Middle frontal gyrus (tissue), 1 donor: Measurements from ENCODE around the gene ADGRD2.

Source experiments
- DNase-seq: peaks from one replicate; pipeline ENCODE4 v3.0.0-alpha.2; 2015; ENCODE audit warnings: low spot score; ENCODE audit errors: extremely low spot score

Gene ADGRD2

GRCh38 chr9:124456341-124457078, 6.3 kb downstream of the ADGRD2 start:
- no peak for DNase-seq

DNA sequence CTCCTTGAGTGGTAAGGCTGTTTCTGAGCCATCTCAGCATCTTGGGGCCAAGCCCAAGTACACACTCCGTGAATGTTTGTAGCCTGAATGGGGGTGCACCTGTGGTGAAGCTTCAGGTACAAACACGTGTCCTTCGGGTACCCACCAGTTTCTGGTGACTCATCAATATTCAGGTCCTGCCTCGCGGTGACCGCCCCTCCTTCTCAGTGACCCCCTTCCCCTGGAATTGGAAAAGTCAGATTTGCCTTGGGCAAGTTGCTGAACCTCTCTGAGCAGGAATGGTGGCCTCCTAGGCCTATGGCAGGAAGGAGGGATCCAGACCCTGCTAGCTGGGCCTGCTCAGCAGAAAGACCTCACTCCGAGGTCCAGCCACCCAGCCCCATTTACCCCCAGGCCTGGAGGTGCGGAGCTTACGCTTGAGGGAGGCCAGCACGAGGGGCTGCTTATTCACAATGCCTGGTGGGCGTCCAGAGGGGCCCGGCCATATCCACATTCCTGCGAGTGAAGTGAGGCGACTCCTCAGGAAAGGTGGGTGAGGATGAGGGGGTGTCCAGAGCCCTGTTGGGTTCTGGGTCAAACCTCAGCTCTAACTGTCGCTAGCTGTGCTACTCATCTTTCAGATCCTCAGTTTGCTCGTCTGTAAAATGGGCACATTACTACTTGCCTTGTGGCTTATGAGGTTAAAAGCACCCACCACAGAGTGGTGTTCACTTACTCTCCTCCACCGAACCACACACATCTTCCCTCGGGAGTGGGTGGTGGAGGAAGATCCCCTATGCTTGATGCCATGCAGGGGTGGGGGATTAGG, 7.0 kb downstream of the ADGRD2 start:
- DNase-seq: no peak

DNA sequence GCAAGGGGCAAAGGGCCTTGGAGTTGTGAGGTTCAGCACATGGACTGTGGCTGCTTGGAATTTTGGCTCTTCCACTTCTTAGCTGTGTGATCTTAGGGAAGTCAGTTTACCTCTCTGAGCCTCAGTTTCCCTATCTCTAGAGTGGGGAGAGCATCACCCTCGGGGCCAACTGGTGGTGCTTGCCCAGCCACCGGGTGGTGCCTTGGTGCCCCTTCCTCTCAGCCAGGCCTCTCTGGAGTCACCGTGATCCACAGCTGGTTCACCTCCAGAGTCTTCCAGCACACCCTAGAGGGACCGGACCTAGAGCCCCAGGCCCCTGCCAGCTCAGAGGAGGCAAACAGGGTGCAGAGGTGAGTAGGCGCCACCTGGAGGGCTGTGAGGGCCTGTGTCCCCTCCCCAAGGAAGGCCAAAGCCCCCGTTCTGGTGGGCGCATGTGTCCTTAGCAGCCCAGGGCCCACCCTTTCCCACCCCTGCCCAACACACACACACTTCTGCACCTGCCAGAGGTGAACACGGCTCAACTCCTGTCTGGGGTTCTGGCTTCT, 7.7 kb downstream of the ADGRD2 start:
- no peak for DNase-seq

GRCh38 chr9:124458441-124458840, 8.2 kb downstream of the ADGRD2 start:
- DNase-seq: no peak

- no peak for DNase-seq
These were observed 12.5 kb downstream of the ADGRD2 start for GRCh38 chr9:124462739-124463138.

- no peak for DNase-seq
These were observed 15.5 kb downstream of the ADGRD2 start for GRCh38 chr9:124465736-124466135.

GRCh38 chr9:124467410-124468060, 17.3 kb downstream of the ADGRD2 start:
- no peak for DNase-seq

GRCh38 chr9:124468061-124468740, 17.9 kb downstream of the ADGRD2 start:
- DNase-seq: no peak

DNA sequence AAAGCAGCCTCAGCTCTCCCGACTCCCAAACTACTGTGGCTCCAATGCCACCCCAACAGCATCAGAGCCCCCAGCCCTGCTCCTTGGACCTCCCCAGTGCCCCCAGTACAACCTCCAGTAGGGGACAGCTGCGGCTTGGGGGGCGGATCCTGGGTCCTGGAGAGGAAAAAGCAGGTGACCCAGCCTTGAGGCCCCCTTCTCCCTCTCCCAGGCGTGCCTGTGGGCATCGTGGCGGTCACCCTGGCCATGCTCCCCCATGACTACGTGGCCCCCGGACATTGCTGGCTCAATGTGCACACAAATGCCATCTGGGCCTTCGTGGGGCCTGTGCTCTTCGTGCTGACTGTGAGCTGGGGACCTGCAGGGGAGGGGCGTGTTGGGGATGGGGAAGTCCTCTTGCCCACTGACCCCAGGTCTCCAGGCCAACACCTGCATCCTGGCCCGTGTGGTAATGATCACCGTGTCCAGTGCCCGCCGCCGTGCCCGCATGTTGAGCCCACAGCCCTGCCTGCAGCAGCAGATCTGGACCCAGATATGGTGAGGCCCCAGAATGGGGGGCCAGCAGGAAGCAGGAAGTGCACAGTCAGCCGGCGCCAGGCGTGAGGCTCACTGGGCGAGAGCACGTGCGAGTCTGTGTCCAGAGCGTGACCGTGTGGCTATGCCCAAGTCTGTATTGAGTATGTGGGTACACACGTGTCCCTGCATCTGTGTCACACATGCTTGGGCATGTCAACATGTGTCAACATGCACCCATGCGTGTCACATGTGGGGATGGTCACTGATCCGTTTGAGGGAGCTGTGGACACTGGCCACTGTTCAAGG, 19.0 kb downstream of the ADGRD2 start:
- DNase-seq: no peak

GRCh38 chr9:124470306-124470705, 20.1 kb downstream of the ADGRD2 start:
- no peak for DNase-seq

DNA sequence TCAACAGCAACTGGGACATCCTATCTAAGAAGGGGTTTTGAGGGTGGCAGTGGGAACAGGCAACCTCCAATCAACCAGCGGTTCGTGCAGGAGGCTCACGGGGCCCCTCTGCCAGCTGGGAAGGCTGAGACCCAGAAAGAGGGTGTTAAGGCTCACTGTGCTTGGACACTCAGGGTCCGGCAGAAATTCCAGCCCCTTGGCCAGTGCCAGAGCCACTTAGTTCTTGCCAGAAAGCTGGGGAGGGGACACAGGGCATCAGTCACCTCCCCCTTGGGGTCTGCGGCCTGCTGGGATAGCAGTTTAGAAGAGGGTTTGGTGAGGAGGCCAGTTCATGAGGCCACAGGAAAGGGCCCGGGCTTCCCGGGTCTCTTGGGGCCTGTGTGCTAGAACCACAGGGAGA, 20.5 kb downstream of the ADGRD2 start:
- no peak for DNase-seq

GRCh38 chr9:124471761-124472160, 21.5 kb downstream of the ADGRD2 start:
- no peak for DNase-seq

- DNase-seq: no peak
These were observed 22.5 kb downstream of the ADGRD2 start for GRCh38 chr9:124472770-124473169.

DNA sequence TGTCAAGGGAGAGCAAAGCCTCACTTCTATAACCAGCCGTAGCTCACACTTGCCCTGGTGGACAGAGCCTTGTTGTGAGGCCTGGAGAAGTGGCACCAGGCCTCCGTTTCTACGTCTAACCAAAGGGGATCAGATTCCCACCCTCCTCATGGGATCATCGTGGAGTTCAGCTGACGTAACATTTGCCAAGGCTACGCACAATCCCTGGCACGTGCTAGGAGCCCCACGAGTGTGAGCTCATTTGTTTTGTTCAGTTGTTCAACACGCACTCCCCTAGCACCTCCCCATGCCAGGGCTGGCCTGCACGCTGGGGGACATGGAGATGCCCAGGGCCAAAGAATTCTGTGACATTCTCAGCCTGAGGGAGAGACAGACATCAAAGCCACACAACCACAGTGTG, 23.1 kb downstream of the ADGRD2 start:
- no peak for DNase-seq

DNA sequence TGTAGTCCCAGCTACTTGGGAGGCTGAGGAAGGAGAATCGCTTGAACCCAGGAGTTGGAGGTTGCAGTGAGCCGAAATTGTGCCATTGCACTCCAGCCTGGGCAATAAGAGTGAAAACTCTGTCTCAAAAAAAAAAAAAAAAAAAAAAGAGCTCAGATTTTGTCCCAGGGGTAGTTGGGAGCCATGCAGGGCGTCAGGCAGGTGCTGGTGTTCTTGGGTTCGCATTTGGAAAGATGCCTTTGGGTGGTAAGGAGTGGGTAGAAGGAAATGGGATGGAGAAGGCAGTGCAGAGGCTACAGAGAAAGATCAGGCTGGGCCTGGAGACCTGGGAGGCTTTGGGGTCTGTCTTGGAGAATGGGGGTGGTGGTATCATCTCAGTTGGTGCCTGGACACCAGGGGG, 23.9 kb downstream of the ADGRD2 start:
- no peak for DNase-seq

DNA sequence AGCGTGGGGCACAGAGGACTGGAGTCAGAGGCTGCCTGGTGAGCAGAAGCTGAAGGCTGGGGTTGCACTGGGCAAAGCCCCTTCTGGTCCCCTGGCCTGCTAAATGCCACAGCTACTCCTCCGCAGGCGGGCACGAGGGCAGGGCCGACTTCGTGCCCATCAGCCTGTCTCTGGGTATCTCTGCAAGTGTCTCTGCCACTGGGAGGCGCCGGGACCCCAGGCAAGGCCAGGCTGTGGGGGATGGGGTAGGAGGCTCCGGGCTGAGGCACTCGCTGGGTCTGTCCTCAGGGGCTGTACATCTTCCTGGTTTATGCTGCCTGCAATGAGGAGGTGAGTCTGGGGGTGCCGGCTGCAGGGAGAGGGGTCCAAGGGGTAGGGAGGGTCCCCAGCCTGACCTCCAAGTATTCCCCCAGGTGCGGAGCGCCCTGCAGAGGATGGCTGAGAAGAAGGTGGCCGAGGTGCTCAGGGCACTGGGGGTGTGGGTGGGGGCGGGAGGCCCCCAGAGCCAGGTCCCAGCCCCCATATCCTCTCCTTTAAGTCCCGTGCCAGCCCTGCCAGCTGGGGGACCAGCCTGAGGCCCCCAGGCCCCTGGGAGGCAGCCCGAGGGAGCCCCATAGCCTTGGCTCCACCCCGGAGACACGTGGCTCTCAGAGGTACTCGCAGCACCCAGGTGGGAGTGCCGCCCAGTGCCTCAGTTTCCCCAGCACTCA, 25.1 kb downstream of the ADGRD2 start:
- DNase-seq: no peak

DNA sequence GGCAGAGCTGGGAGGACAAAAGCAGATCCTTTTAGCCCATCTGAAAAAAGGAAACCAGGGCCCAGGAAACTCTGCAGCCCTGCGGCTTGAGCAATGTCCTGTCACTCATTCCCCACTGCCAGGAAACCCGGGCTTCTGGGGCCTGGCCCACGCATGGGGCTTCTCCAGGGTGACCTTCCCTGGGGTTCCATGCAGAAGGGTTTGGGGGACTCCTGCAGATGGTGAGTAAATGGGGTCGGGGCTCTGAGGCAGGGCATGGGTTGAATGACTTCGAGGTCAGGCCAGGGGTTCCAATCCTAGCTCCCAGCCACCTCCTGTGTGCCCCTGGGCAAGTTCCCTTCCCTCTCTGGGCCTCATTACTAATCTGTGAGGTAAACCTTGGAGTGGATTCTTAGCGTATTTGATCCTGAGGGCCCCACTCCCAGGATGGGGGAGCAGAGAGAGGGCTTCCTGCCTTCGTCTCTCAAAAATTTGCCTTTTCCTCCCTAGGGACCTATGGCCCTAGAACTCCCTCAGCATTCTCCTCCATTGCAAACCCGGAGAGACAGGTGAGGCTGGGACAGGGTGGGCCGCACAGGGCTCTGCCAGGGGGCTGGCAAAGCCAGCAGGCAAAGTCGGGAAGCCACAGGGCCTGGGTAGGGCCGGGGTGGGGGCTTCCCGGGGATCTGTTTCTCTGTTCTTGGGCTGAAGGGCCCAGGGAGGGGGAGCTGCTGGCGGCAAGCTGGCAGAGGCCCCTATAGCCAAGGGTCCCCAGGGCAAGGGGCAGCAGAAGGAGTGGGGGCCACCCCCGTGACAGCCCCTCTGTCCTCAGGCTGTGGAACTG, 25.8 kb downstream of the ADGRD2 start:
- DNase-seq: no peak

DNA sequence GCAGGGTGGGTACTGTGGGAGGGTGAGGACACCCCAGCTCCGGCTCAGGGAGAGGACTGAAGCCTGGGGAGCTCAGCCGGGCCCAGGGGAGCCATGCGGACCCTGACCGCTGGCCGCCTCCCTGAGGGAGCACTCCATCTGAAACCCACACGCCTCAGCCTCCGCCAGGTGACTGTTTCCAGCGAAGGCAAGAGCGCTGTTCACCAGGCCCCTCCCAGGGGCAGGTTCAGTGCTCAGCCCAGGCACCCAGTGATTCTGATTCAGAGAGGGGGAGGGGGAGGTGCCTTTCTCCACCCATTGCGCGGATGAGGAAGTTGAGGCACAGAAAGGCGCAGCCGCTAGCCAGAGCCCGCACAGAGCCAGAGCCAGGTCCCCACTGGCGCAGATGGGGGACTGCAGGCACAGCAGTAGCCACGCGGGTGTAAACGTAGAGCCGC, 27.0 kb downstream of the ADGRD2 start:
- no peak for DNase-seq
